Fibroblast of skin of left quadriceps (primary cell): ENCODE results near the gene TAF8.
"Not testable (repeated sequence)": the region's sequence is repeated elsewhere in the genome, so short reads cannot be mapped to it uniquely, and the experiment has no call there.

ENCODE experiments used
- DNase-seq, 2 experiments: peaks; one replicate each; pipeline ENCODE4 v3.0.0-alpha.2; 2013; ENCODE audit warnings: low read depth in 2 of 2

The TAF8 gene

GRCh38 chr6:42029062-42029685, 21.1 kb upstream of the TAF8 start:
- no peak for DNase-seq

- DNase-seq: no peak
Observed at GRCh38 chr6:42029881-42030280, 20.4 kb upstream of the TAF8 start.

GRCh38 chr6:42030585-42031506, 19.5 kb upstream of the TAF8 start:
- DNase-seq: no peak

- no peak for DNase-seq
Observed at GRCh38 chr6:42032366-42032765, 18.0 kb upstream of the TAF8 start.

GRCh38 chr6:42037669-42038068, 12.7 kb upstream of the TAF8 start:
- not testable (repeated sequence) for DNase-seq

GRCh38 chr6:42038163-42038562, 12.2 kb upstream of the TAF8 start:
- no peak for DNase-seq

GRCh38 chr6:42038811-42039408, 11.4 kb upstream of the TAF8 start:
- peak; percentile 36 to 37 for DNase-seq

GRCh38 chr6:42040856-42041480, 9.4 kb upstream of the TAF8 start:
- no peak for DNase-seq

- no peak for DNase-seq
Observed at GRCh38 chr6:42041481-42042053, 8.8 kb upstream of the TAF8 start.

GRCh38 chr6:42042108-42042507, 8.2 kb upstream of the TAF8 start:
- no peak for DNase-seq

GRCh38 chr6:42043787-42044475, 6.4 kb upstream of the TAF8 start:
- DNase-seq: peak; percentile 69 to 71

- peak; percentile 35 to 38 for DNase-seq
Observed at GRCh38 chr6:42045538-42046460, 4.5 kb upstream of the TAF8 start.

- DNase-seq: no peak
Observed at GRCh38 chr6:42046464-42047212, 3.7 kb upstream of the TAF8 start.

GRCh38 chr6:42047213-42047590, 3.1 kb upstream of the TAF8 start:
- no peak for DNase-seq

- DNase-seq: no peak
Observed at GRCh38 chr6:42047790-42048405, 2.4 kb upstream of the TAF8 start.

GRCh38 chr6:42049116-42049809, 1.1 kb upstream of the TAF8 start:
- no peak for DNase-seq

- DNase-seq: no peak
Observed at GRCh38 chr6:42049948-42050296, 402 bp upstream of the TAF8 start.

GRCh38 chr6:42051268-42051653, 937 bp downstream of the TAF8 start:
- DNase-seq: no peak

GRCh38 chr6:42053601-42054000, 3.3 kb downstream of the TAF8 start:
- no peak for DNase-seq
